Adipocyte (in vitro differentiated cells): ENCODE measurements around the gene ARHGEF17.
A peak's percentile ranks its signal among the peaks of the same experiment; 100 is the strongest.

Experiments used
- DNase-seq: peaks from one replicate; pipeline ENCODE4 v3.0.0-alpha.2; 2015; ENCODE audit warnings: low read depth
- H3K27me3 ChIP-seq: replicated peaks from 2 replicates; pipeline ENCODE4 v1.7.0; 2013; ENCODE audit warnings: mild to moderate bottlenecking, low read length, moderate library complexity; ENCODE audit not compliant: control insufficient read depth, insufficient read depth
- H3K36me3 ChIP-seq: 2 replicates; pipeline ENCODE4 v1.7.0; 2013; ENCODE audit warnings: low read length, mild to moderate bottlenecking, moderate library complexity; ENCODE audit not compliant: control insufficient read depth, insufficient read depth, severe bottlenecking
- H3K4me1 ChIP-seq: 2 replicates; pipeline ENCODE4 v1.7.0; 2013; ENCODE audit warnings: mild to moderate bottlenecking, low read length, moderate library complexity; ENCODE audit not compliant: control insufficient read depth, insufficient read depth
- H3K4me3 ChIP-seq: 2 replicates; pipeline ENCODE4 v1.7.0; 2013; ENCODE audit warnings: mild to moderate bottlenecking, low read length, moderate library complexity
- H3K9ac ChIP-seq: 2 replicates; pipeline ENCODE4 v1.7.0; 2013; ENCODE audit warnings: mild to moderate bottlenecking, low read length, moderate library complexity
- H3K9me3 ChIP-seq: 2 replicates; pipeline ENCODE4 v1.7.0; 2013; ENCODE audit warnings: mild to moderate bottlenecking, low read length, moderate library complexity; ENCODE audit not compliant: control insufficient read depth

ARHGEF17 gene

GRCh38 chr11:73342633-73343032, 34.6 kb downstream of the ARHGEF17 start:
- Histone ChIP-seq H3K27me3 (no peaks in the 10 kb centered on the region), H3K36me3 (peaks cover 7% of the 10 kb centered on the region), H3K9ac (no peak overlapping the region), H3K9me3 (no peaks in the 10 kb centered on the region), H3K4me3 (no peak overlapping the region), H3K4me1 (no peaks in the 10 kb centered on the region)
- no peak for DNase-seq

- H3K4me1 ChIP-seq, result no peaks in the 10 kb centered on the region
- no peak overlapping the region for H3K4me3 ChIP-seq
- H3K9ac ChIP-seq, result no peak overlapping the region
- no peak for DNase-seq
- H3K36me3 ChIP-seq, result peaks cover 13% of the 10 kb centered on the region
- no peaks in the 10 kb centered on the region for H3K27me3 ChIP-seq
- H3K9me3 ChIP-seq, result no peaks in the 10 kb centered on the region
Observed at GRCh38 chr11:73343076-73343873, 35.2 kb downstream of the ARHGEF17 start.

- H3K4me3 ChIP-seq, result no peak overlapping the region
- no peaks in the 10 kb centered on the region for H3K27me3 ChIP-seq
- peaks cover 21% of the 10 kb centered on the region for H3K36me3 ChIP-seq
- no peak overlapping the region for H3K9ac ChIP-seq
- no peak for DNase-seq
- H3K9me3 ChIP-seq, result no peaks in the 10 kb centered on the region
- no peaks in the 10 kb centered on the region for H3K4me1 ChIP-seq
Observed at GRCh38 chr11:73344191-73344607, 36.1 kb downstream of the ARHGEF17 start.

GRCh38 chr11:73345481-73346160, 37.5 kb downstream of the ARHGEF17 start:
- H3K36me3 ChIP-seq, result peaks cover 30% of the 10 kb centered on the region
- H3K4me3 ChIP-seq, result no peak overlapping the region
- H3K9me3 ChIP-seq, result no peaks in the 10 kb centered on the region
- H3K4me1 ChIP-seq, result peaks cover under 1% of the 10 kb centered on the region
- H3K9ac ChIP-seq, result no peak overlapping the region
- no peak for DNase-seq
- H3K27me3 ChIP-seq, result no peaks in the 10 kb centered on the region

- H3K36me3 ChIP-seq, result peaks cover 30% of the 10 kb centered on the region
- peaks cover 8% of the 10 kb centered on the region for H3K4me1 ChIP-seq
- H3K4me3 ChIP-seq, result no peak overlapping the region
- no peaks in the 10 kb centered on the region for H3K9me3 ChIP-seq
- no peak for DNase-seq
- no peaks in the 10 kb centered on the region for H3K27me3 ChIP-seq
- no peak overlapping the region for H3K9ac ChIP-seq
Observed at GRCh38 chr11:73346186-73346935, 38.3 kb downstream of the ARHGEF17 start.

GRCh38 chr11:73347067-73347466, 39.0 kb downstream of the ARHGEF17 start:
- no peak overlapping the region for H3K4me3 ChIP-seq
- no peak for DNase-seq
- H3K9ac ChIP-seq, result no peak overlapping the region
- H3K9me3 ChIP-seq, result no peaks in the 10 kb centered on the region
- no peaks in the 10 kb centered on the region for H3K27me3 ChIP-seq
- H3K4me1 ChIP-seq, result peaks cover 10% of the 10 kb centered on the region
- H3K36me3 ChIP-seq, result peaks cover 30% of the 10 kb centered on the region

- Histone ChIP-seq H3K4me1 (peaks cover 10% of the 10 kb centered on the region), H3K36me3 (peaks cover 40% of the 10 kb centered on the region), H3K9me3 (no peaks in the 10 kb centered on the region), H3K9ac (no peak overlapping the region), H3K27me3 (no peaks in the 10 kb centered on the region), H3K4me3 (no peak overlapping the region)
- DNase-seq, result no peak
Observed at GRCh38 chr11:73348838-73349237, 40.8 kb downstream of the ARHGEF17 start.

- Histone ChIP-seq H3K9ac (no peak overlapping the region), H3K9me3 (no peaks in the 10 kb centered on the region), H3K27me3 (no peaks in the 10 kb centered on the region), H3K4me3 (no peak overlapping the region), H3K36me3 (peaks cover 40% of the 10 kb centered on the region), H3K4me1 (peaks cover 10% of the 10 kb centered on the region)
- DNase-seq, result no peak
Observed at GRCh38 chr11:73349633-73350032, 41.6 kb downstream of the ARHGEF17 start.

GRCh38 chr11:73350908-73351636, 43.0 kb downstream of the ARHGEF17 start:
- Histone ChIP-seq H3K27me3 (no peaks in the 10 kb centered on the region), H3K4me1 (peaks cover 10% of the 10 kb centered on the region), H3K36me3 (peaks cover 44% of the 10 kb centered on the region), H3K4me3 (no peak overlapping the region), H3K9me3 (no peaks in the 10 kb centered on the region), H3K9ac (no peak overlapping the region)
- peak; percentile 90 for DNase-seq

- Histone ChIP-seq H3K4me3 (no peak overlapping the region), H3K4me1 (peaks cover 10% of the 10 kb centered on the region), H3K9me3 (no peaks in the 10 kb centered on the region), H3K27me3 (no peaks in the 10 kb centered on the region), H3K9ac (no peak overlapping the region), H3K36me3 (peaks cover 46% of the 10 kb centered on the region)
- DNase-seq, result no peak
Observed at GRCh38 chr11:73353422-73353821, 45.3 kb downstream of the ARHGEF17 start.

GRCh38 chr11:73355109-73355508, 47.0 kb downstream of the ARHGEF17 start:
- Histone ChIP-seq H3K4me3 (no peak overlapping the region), H3K9me3 (no peaks in the 10 kb centered on the region), H3K9ac (no peak overlapping the region), H3K36me3 (peaks cover 39% of the 10 kb centered on the region), H3K4me1 (peaks cover 26% of the 10 kb centered on the region), H3K27me3 (no peaks in the 10 kb centered on the region)
- DNase-seq, result no peak
